COLO829 (cell line): Measurements from ENCODE around the gene HEG1.
A peak's percentile ranks its signal among the peaks of the same experiment; 100 is the strongest.

ENCODE experiments used
- DNase-seq: peaks from one replicate; pipeline ENCODE4 v3.0.0; 2012; ENCODE audit warnings: low spot score

Gene HEG1

DNA sequence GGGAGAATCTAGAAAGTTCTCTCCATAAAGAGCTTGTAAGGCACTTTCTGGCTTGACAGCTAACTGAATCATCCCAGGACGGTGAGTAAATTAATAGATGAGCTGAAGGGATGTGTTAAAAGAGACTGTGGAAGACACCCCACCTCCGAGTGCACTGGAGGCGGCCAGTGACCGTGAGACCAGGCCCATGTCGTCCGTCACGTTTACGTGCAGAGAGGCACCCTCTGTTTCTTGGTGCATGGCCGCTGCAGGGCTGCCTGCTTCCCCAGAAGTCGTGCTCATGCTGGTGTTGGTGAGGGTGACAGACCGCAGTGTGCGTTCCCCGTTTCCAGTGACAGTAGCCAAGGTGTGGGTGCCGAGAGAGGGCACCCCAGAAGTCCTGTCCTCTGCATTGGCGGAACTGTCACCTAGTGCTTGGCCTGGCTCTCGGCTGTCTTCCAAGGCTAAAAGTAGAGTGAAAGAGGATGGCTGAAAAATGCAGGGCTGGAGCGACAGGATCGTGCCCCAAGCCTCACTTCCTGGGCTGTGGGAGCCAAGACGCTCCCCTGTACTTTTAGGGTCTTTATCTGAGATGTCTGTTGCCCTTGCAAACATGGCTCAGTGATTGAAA, 41.1 kb downstream of the HEG1 start:
- DNase-seq, result no peak

DNA sequence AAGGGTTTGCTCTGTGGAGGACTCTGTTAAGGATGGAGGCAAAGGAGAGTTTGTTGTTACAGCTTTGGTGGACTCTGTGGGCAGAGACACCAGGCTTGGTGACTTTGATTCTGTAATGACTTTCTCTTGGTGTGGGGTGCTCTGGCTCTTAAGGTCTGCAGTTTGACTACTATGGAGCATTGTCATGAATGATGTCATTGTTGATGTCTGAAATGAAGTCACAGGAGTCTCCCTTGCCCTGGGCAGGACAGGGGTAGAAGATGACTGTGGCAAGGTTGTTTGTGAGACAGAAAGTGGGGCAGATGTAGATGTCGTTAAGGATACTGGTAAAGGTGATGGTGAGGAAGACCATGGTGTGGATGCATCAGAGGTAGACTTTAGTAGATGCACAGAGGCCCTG, 42.7 kb downstream of the HEG1 start:
- DNase-seq, result no peak

DNA sequence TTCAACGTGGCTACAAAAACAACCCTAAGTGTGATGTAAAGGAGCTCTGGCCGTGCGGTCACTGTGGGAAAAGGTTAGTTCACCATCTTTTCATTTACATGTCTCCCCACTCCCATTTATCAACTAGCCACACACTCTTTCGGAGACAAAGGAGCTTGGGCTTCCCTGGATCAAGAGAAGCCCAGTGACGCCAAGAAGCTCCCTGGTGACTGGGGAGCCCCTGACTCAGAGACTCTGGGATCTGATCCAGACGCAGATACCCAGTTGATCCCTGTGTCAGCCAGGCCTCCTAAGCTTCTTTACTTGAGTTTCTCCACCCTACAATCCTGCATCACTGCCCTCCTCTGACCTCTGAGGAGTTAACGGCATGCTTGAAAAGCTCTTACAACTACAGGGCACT, 43.9 kb downstream of the HEG1 start:
- no peak for DNase-seq

DNA sequence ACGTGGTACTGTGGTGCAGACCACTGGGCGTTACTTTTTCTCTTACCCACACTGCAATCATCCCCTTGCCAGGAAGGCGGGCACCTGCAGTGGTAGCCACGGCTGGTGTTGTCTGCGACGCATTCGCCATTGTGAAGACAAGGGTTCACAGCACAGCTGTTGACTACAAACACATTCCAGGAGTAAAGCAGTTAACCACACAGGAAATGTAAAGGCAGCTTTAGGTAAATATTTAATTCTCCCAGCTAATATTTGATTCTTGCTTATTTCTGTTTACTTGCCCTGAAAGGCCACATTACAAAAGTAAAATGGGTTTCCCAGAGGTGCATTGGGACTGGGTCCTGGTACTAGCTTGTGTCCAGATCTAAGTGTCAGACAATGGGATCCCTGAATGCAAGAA, 45.4 kb downstream of the HEG1 start:
- DNase-seq, result no peak

GRCh38 chr3:125008766-125009165, 47.0 kb downstream of the HEG1 start:
- DNase-seq, result no peak

DNA sequence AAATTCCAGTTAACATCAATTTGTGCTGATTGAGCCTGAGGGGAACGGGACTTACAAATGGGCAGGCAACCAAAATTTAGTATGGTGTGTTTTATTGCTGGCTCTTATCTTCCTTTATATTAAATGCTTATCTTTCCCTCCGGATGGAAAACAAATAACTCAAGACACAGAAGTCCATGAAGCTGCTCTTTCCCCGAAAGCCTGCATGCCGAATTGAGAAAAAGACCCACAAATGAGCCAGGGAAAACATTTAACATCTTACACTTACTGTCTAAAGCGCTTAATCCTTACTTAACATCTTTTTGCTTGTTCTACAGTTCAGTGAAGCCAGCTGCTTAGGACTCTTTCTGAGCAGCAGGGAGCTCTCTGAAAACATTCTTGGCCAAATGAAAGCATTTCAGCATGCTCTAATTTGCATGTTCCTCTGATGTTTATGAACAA, 49.5 kb downstream of the HEG1 start:
- no peak for DNase-seq

- DNase-seq, result no peak
Measured at GRCh38 chr3:125005676-125006075, 50.1 kb downstream of the HEG1 start.

DNA sequence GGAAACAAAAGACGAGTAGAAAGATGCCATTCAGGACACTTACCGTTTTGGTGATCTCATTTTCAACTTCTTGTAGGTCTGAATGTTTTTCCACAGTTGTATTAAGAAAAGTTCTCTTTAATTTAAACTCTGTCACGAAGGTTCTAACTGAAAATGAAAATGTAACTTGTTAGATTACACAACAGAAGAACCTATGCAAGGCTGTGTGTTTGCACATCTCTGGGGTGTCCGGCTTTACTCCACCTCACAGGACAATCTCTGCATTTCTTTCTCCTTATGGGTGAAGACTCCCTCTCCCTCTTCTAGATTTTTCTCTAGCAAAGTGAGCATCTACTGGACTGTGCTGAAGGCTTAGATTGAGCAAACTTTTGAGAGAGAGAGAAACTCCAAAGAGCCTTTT, 50.6 kb downstream of the HEG1 start:
- DNase-seq, result no peak

GRCh38 chr3:125003859-125004595, 51.8 kb downstream of the HEG1 start:
- no peak for DNase-seq

DNA sequence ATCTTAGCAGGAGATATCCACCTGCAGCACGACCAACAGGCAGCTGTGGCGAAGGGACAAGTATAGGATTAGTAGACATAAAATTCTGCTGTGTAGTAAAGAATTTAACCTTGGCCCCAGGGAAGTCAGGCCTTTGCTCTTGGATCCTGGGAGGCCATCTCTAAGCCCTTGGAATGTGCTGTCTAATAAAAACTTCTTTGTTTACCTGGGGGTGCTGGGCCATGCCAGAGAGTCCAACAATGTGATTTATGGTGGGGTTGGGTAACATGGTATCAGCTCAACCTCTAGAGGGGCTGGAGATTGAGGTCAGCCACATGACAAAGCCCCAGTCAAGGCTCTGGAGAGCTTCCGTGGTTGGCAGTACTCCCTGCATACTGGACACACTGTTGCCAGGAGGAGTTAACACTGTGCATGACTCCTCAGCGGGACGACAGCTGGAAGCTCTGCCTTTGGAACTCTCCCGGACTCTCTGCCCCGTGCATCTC, 52.4 kb downstream of the HEG1 start:
- peak; percentile 63 for DNase-seq

GRCh38 chr3:125002414-125003368, 53.1 kb downstream of the HEG1 start:
- DNase-seq, result no peak

DNA sequence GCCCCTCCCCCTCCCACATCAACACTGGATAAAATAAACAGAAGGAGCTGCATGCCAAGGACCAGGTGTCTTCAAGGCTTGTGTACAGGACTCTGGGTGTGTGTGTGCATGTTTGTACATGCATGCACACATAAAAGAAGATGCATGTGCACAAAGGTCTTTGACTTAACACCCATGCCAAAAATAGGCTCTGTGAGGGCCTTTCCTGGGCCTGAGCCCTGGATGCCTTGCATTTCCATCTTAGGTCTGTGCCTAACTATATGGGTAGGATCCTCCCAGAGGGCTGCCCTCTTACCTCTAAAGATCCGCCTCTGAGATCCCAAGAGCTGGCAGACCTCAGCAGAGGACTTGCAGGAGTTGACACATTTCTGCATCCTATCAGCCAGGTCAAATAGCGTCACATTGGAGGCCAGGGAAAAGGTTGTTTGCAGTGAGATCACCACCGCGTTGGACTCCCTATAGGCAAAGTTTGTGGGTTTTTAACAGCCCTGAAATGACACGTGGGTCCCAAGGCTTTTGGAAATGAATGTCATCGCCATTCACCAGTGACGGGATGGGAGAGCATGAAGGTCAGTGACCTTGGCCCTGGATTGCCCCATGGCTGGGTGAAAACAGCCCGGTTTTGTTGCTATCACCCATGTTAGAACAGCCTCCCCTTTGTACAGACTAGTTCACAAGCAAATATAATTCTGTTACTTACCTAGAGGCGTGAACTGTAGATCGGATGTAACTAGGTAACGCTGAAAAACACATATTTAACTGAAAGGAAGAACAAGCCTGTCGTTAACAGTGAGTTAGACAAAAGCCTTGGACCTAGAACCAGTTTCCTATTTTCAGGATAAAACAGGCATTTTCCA, 54.0 kb downstream of the HEG1 start:
- DNase-seq, result no peak

DNA sequence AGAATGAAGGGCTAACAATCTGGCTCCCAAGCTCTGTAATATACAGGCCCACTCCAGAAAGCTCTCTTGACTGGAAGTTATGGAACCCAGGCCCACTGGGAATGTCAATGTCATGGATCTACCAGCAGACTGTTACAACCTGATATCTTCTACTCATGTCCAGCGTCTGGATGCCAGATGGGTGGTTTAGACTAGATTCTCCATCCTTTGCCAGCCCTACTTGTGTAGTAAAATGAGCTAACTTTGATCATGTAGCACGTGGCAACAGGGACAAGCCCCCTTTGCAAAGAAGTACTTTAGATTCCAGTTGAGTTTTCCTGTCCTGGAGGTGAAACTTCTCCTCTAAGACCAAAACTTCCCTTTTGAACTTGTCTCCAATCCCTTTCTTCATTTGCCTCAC, 55.1 kb downstream of the HEG1 start:
- DNase-seq, result no peak

- DNase-seq, result no peak
Measured at GRCh38 chr3:124999897-125000435, 55.8 kb downstream of the HEG1 start.

- no peak for DNase-seq
Measured at GRCh38 chr3:124999317-124999716, 56.5 kb downstream of the HEG1 start.

DNA sequence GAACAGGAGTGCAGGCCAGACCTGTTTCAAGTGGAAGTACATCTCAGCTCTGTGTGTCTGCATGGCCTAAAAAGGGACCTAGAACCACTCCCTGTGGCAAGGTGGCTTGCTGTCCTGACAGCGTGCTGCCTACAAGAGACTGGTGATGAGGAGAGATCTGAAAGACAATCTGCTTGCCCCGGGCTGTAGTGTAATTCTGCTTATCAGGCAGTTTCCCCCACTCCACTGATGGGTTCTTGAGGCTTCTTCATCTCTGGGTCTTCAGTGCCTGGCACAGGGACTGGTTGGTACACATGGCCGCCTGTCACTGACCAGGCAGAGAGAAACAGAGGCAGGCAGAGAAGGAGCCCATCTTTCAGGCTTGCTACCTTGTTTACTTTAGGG, 57.6 kb downstream of the HEG1 start:
- DNase-seq, result no peak

DNA sequence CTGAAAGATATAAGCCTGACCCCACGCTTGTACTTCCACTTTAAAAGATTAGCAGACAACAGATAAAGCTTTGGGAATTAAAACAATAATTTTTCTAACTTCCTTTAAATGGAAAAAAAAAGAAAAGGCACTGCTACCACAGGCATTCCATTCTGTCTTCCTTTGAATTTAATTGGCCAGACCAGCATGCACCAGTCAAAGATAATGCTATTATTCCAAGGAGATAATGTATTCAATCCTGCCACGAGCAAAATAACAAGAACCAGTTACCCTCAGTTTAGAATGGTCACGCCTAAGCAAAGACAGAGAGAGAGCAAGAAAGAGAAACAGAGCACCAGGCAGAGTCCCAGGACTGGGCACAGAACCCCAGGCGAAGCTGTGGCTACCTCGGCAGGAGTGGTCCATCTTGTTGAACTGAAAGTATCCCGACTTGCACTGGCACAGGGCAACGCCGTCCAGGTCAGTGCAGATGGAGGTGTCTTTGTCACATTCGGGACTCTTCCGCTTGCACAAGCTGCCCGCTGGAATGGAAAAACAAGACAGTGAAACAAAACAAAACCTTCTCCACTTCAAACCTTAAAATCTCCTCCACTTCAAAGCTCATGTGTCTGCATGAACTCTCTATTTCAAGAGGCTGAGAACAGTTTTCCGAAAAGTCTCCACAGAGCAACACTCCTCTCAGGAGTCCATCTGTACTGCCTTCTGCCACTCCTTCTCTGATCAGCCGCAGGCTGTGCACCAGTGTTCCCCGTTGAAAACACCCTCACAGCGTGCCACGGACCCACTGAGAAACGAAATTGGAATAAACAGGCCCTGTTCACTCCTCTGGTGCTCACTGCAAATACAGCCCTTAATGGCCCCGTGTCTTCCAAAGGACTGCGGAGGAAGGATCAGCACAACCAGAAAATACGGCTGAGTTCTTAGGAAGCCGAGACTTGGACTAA, 58.2 kb downstream of the HEG1 start:
- no peak for DNase-seq

DNA sequence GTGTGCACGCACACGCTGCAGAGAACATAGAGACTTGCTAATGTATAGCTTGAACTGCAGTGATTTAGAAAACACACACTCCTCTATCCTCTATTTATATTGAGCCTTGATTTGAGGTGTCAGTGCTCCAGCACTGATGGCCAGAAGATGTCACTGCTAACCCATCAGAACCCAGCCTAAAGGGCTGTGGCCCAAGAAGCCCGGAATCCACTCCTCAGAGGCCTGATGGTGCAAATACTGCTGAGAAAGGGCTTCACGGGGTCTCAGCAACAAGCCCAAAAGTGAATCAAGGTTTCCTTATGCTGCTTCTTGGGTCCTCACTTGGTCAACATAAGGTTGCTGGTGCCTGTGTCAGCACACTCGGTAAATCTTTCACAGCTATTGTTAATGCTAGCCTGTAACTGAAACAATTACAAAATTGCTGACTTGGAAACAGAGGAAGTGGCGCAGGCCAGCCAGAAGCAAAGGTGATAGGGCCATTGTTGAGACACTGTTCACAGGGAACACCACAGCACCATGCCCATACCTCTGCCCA, 60.3 kb downstream of the HEG1 start:
- peak; percentile 72 for DNase-seq

- no peak for DNase-seq
Measured at GRCh38 chr3:124993466-124993865, 62.3 kb downstream of the HEG1 start.

- DNase-seq, result no peak
Measured at GRCh38 chr3:124992041-124992440, 63.8 kb downstream of the HEG1 start.
